CD4-positive, alpha-beta memory T cell (primary cell): ENCODE results near the gene CLCA1. TPM values are rescaled to one million over a fixed set of nuclear protein-coding genes. Genes with fewer than 3 reads are reported as not detected.

Experiments
- CTCF ChIA-PET: fragments of 350-600 bp; sonication (Branson Sonifier 250); formaldehyde crosslinking; loops from one replicate; lab custom pipeline; 2021; ENCODE audit warnings: inconsistent platforms; ENCODE audit not compliant: partially characterized antibody; lab: Charles Lee
- POLR2A ChIA-PET: fragments of 350-600 bp; sonication (Branson Sonifier 250); formaldehyde crosslinking; loops from one replicate; lab custom pipeline; 2021; ENCODE audit not compliant: partially characterized antibody; lab: Charles Lee
- DNase-seq, 5 donors: peaks; one replicate each; pipeline versions ENCODE4 v3.0.0 to v3.0.0-alpha.2; 2020 to 2022; ENCODE audit warnings: mixed read lengths in 1 of 5
- H3K27ac ChIP-seq: one replicate; pipeline ENCODE4 v1.7.0; 2013; ENCODE audit warnings: low read depth, low read length
- H3K27me3 ChIP-seq: 2 replicates; pipeline ENCODE4 v1.7.0; 2013; ENCODE audit warnings: mild to moderate bottlenecking, low read length, moderate library complexity; ENCODE audit not compliant: insufficient read depth
- H3K36me3 ChIP-seq: 2 replicates; pipeline ENCODE4 v1.7.0; 2013; ENCODE audit warnings: mild to moderate bottlenecking, low read length, moderate library complexity; ENCODE audit not compliant: insufficient read depth
- H3K4me1 ChIP-seq: 2 replicates; pipeline ENCODE4 v1.7.0; 2013; ENCODE audit warnings: mild to moderate bottlenecking, low read length, moderate library complexity; ENCODE audit not compliant: insufficient read depth
- H3K4me3 ChIP-seq, 2 donors: one replicate each; pipeline ENCODE4 v1.7.0; 2013; ENCODE audit warnings: low read length in 2 of 2, mild to moderate bottlenecking in 1 of 2
- H3K9me3 ChIP-seq, 2 donors: one replicate each; pipeline ENCODE4 v1.7.0; 2013; ENCODE audit warnings: low read length in 2 of 2, control low read depth in 1 of 2; ENCODE audit not compliant: control insufficient read depth in 1 of 2
- H3K27ac Mint-ChIP-seq, 7 donors: one replicate each; pipeline ENCODE4 v1.8.0; 2020 to 2021; ENCODE audit warnings: mixed read lengths in 7 of 7, mild to moderate bottlenecking in 6 of 7, inconsistent platforms in 3 of 7, moderate library complexity in 3 of 7
- H3K27me3 Mint-ChIP-seq, 2 donors: one replicate each; pipeline ENCODE4 v1.8.0; 2020 to 2021; ENCODE audit warnings: mixed read lengths in 2 of 2
- H3K36me3 Mint-ChIP-seq, 2 donors: one replicate each; pipeline ENCODE4 v1.8.0; 2020 to 2021; ENCODE audit warnings: mixed read lengths in 2 of 2, inconsistent platforms in 1 of 2, mild to moderate bottlenecking in 1 of 2
- H3K4me1 Mint-ChIP-seq, 4 donors: one replicate each; pipeline ENCODE4 v1.8.0; 2020 to 2021; ENCODE audit warnings: mixed read lengths in 4 of 4, mild to moderate bottlenecking in 1 of 4
- H3K4me3 Mint-ChIP-seq, 8 donors: one replicate each; pipeline ENCODE4 v1.8.0; 2020 to 2021; ENCODE audit warnings: mixed read lengths in 8 of 8, mild to moderate bottlenecking in 7 of 8, moderate library complexity in 6 of 8, inconsistent platforms in 3 of 8
- H3K9me3 Mint-ChIP-seq, 8 donors: one replicate each; pipeline ENCODE4 v1.8.0; 2020 to 2021; ENCODE audit warnings: mixed read lengths in 8 of 8, mild to moderate bottlenecking in 5 of 8, inconsistent platforms in 3 of 8, moderate library complexity in 1 of 8
- intact Hi-C: fragments of 100-400 bp; cut with micrococcal nuclease; formaldehyde crosslinking; loops from one replicate; pipeline ENCODE4 v1.15.1; 2023
- polyA plus RNA-seq, 2 donors: library from polyadenylated mRNA; unstranded; fragments of 300-500 nt; fragmentation: Illumina TruSeq; gene quantifications; one replicate each; pipeline ENCODE4 v1.2.3, GENCODE V29; 2021
- total RNA-seq, 2 experiments: library from RNA; stranded (reverse); gene quantifications; one replicate each; pipeline ENCODE4 v1.2.3, GENCODE V29; 2021

Gene CLCA1
- total and polyA plus RNA-seq, 4 experiments from 2014 or later = not detected

GRCh38 chr1:86507935-86508582, 39.3 kb downstream of the CLCA1 start:
- no peaks in the 10 kb centered on the region for H3K9me3 ChIP-seq
- no peak overlapping the region for H3K27ac ChIP-seq
- ChIA-PET CTCF (interaction anchor here (0.7 to 10.7 kb wide), 13 partner anchors 9 to 246 kb away, joined by 3 to 117 read pairs (median 3); no protein-coding TSS in a partner anchor), POLR2A (no interaction called here)
- H3K4me3 Mint-ChIP-seq = no peak overlapping the region
- no peaks in the 10 kb centered on the region for H3K36me3 ChIP-seq
- intact Hi-C loops = loop anchor here (1.0 to 10.0 kb wide), 2 partner anchors 128 to 197 kb away; partner anchors contain the start of gene SH3GLB1
- peak in 4 of 5 donors; percentile 14 to 23 (median 17) for DNase-seq
- no peak overlapping the region for H3K4me3 ChIP-seq
- H3K4me1 Mint-ChIP-seq = peaks cover 0 to 9% (median 1%) of the 10 kb centered on the region in 4 donors
- H3K9me3 Mint-ChIP-seq = no peaks in the 10 kb centered on the region
- H3K27me3 Mint-ChIP-seq = peaks cover 8 to 11% of the 10 kb centered on the region in 2 donors
- H3K27me3 ChIP-seq = no peaks in the 10 kb centered on the region
- no peaks in the 10 kb centered on the region for H3K36me3 Mint-ChIP-seq
- H3K4me1 ChIP-seq = no peaks in the 10 kb centered on the region
- no peak overlapping the region for H3K27ac Mint-ChIP-seq

- Histone ChIP-seq H3K9me3 (no peaks in the 10 kb centered on the region), H3K27ac (no peak overlapping the region), H3K4me3 (no peak overlapping the region), H3K36me3 (no peaks in the 10 kb centered on the region), H3K4me1 (no peaks in the 10 kb centered on the region), H3K27me3 (no peaks in the 10 kb centered on the region)
- Mint-ChIP-seq H3K4me1 (peaks cover 0 to 5% (median 1%) of the 10 kb centered on the region in 4 donors), H3K27ac (no peak overlapping the region), H3K4me3 (no peak overlapping the region), H3K36me3 (no peaks in the 10 kb centered on the region), H3K9me3 (no peaks in the 10 kb centered on the region), H3K27me3 (peaks cover 8 to 11% of the 10 kb centered on the region in 2 donors)
- DNase-seq = no peak
- ChIA-PET POLR2A (no interaction called here), CTCF (interaction anchor here (0.7 to 10.7 kb wide), 14 partner anchors 8 to 246 kb away, joined by 3 to 117 read pairs (median 4); no protein-coding TSS in a partner anchor)
- intact Hi-C loops = loop anchor here (1.0 to 10.0 kb wide), 2 partner anchors 128 to 196 kb away; partner anchors contain the start of gene SH3GLB1
Measured at GRCh38 chr1:86508583-86508969, 39.8 kb downstream of the CLCA1 start.

- Mint-ChIP-seq H3K4me1 (no peaks in the 10 kb centered on the region), H3K36me3 (no peaks in the 10 kb centered on the region), H3K27ac (no peak overlapping the region), H3K4me3 (no peak overlapping the region), H3K27me3 (no peaks in the 10 kb centered on the region), H3K9me3 (no peaks in the 10 kb centered on the region)
- Histone ChIP-seq H3K4me1 (no peaks in the 10 kb centered on the region), H3K9me3 (no peaks in the 10 kb centered on the region), H3K36me3 (no peaks in the 10 kb centered on the region), H3K27me3 (no peaks in the 10 kb centered on the region), H3K27ac (no peak overlapping the region), H3K4me3 (no peak overlapping the region)
- POLR2A ChIA-PET = no interaction called here
- CTCF ChIA-PET = interaction anchor here (1.4 to 3.8 kb wide), 3 partner anchors 8 to 136 kb away, joined by 3 to 17 read pairs (median 5); no protein-coding TSS in a partner anchor
- intact Hi-C loops = no loop called here
- no peak for DNase-seq
Measured at GRCh38 chr1:86515597-86515996, 46.9 kb downstream of the CLCA1 start.

- intact Hi-C loops = no loop called here
- H3K36me3 Mint-ChIP-seq = no peaks in the 10 kb centered on the region
- H3K9me3 Mint-ChIP-seq = no peaks in the 10 kb centered on the region
- no peaks in the 10 kb centered on the region for H3K4me1 Mint-ChIP-seq
- ChIA-PET CTCF (interaction anchor here (0.9 to 3.8 kb wide), 5 partner anchors 9 to 137 kb away, joined by 3 to 17 read pairs (median 4); no protein-coding TSS in a partner anchor), POLR2A (no interaction called here)
- Histone ChIP-seq H3K4me1 (no peaks in the 10 kb centered on the region), H3K9me3 (no peaks in the 10 kb centered on the region), H3K4me3 (no peak overlapping the region), H3K27ac (no peak overlapping the region), H3K36me3 (no peaks in the 10 kb centered on the region), H3K27me3 (no peaks in the 10 kb centered on the region)
- DNase-seq = no peak
- H3K27ac Mint-ChIP-seq = no peak overlapping the region
- no peak overlapping the region for H3K4me3 Mint-ChIP-seq
- H3K27me3 Mint-ChIP-seq = no peaks in the 10 kb centered on the region
Measured at GRCh38 chr1:86516335-86516734, 47.6 kb downstream of the CLCA1 start.

- H3K27ac ChIP-seq = no peak overlapping the region
- H3K9me3 Mint-ChIP-seq = no peaks in the 10 kb centered on the region
- CTCF ChIA-PET = interaction anchor here (2.0 to 3.8 kb wide), 3 partner anchors 8 to 17 kb away, joined by 5 to 24 read pairs (median 17); no protein-coding TSS in a partner anchor
Measured at GRCh38 chr1:86517336-86517735, 48.6 kb downstream of the CLCA1 start.

GRCh38 chr1:86520789-86521521, 52.2 kb downstream of the CLCA1 start:
- Histone ChIP-seq H3K4me1 (no peaks in the 10 kb centered on the region), H3K9me3 (no peaks in the 10 kb centered on the region), H3K27ac (no peak overlapping the region), H3K4me3 (no peak overlapping the region), H3K27me3 (no peaks in the 10 kb centered on the region), H3K36me3 (no peaks in the 10 kb centered on the region)
- Mint-ChIP-seq H3K27me3 (peaks cover 0 to 1% of the 10 kb centered on the region in 2 donors), H3K9me3 (peaks cover 0 to 2% (median 0%) of the 10 kb centered on the region in 8 donors), H3K4me1 (no peaks in the 10 kb centered on the region), H3K4me3 (no peak overlapping the region), H3K27ac (no peak overlapping the region), H3K36me3 (no peaks in the 10 kb centered on the region)
- CTCF ChIA-PET = interaction anchor here (1.6 to 3.6 kb wide), 3 partner anchors 13 to 22 kb away, joined by 3 to 24 read pairs (median 7); no protein-coding TSS in a partner anchor
- POLR2A ChIA-PET = no interaction called here
- intact Hi-C loops = no loop called here
- no peak for DNase-seq

More at GRCh38 chr1:86517336-86517735, 48.6 kb downstream of the CLCA1 start:
- H3K27ac Mint-ChIP-seq = no peak overlapping the region
- DNase-seq = no peak
- H3K4me3 Mint-ChIP-seq = no peak overlapping the region
- H3K36me3 Mint-ChIP-seq = no peaks in the 10 kb centered on the region
- Histone ChIP-seq H3K9me3 (no peaks in the 10 kb centered on the region), H3K36me3 (no peaks in the 10 kb centered on the region), H3K27me3 (no peaks in the 10 kb centered on the region), H3K4me1 (no peaks in the 10 kb centered on the region), H3K4me3 (no peak overlapping the region)
- intact Hi-C loops = no loop called here
- POLR2A ChIA-PET = no interaction called here
- H3K4me1 Mint-ChIP-seq = no peaks in the 10 kb centered on the region
- no peaks in the 10 kb centered on the region for H3K27me3 Mint-ChIP-seq

- Histone ChIP-seq H3K9me3 (no peaks in the 10 kb centered on the region), H3K4me1 (no peaks in the 10 kb centered on the region), H3K4me3 (no peak overlapping the region), H3K27me3 (no peaks in the 10 kb centered on the region), H3K36me3 (no peaks in the 10 kb centered on the region), H3K27ac (no peak overlapping the region)
- CTCF ChIA-PET = interaction anchor here (1.6 kb wide), 1 partner anchor 22 kb away, joined by 3 read pairs; no protein-coding TSS in a partner anchor
- intact Hi-C loops = no loop called here
- peaks cover 0 to 2% (median 0%) of the 10 kb centered on the region in 8 donors for H3K9me3 Mint-ChIP-seq
- no peak for DNase-seq
- POLR2A ChIA-PET = no interaction called here
- no peaks in the 10 kb centered on the region for H3K4me1 Mint-ChIP-seq
- H3K36me3 Mint-ChIP-seq = no peaks in the 10 kb centered on the region
- H3K27ac Mint-ChIP-seq = no peak overlapping the region
- no peak overlapping the region for H3K4me3 Mint-ChIP-seq
- peaks cover 0 to 3% of the 10 kb centered on the region in 2 donors for H3K27me3 Mint-ChIP-seq
Measured at GRCh38 chr1:86521522-86521891, 52.8 kb downstream of the CLCA1 start.
